NK-92 (cell line): ENCODE data around the gene CD7.

Experiments
- DNase-seq: peaks from one replicate; lab custom pipeline; 2025; ENCODE audit not compliant: unreplicated experiment; lab: John Stamatoyannopoulos, UW

CD7 gene

GRCh38 chr17:82298538-82299421 is 18.6 kb downstream of the CD7 start:
- DNase-seq, result no peak

GRCh38 chr17:82297714-82298537 is 19.5 kb downstream of the CD7 start:
- DNase-seq, result no peak

DNA sequence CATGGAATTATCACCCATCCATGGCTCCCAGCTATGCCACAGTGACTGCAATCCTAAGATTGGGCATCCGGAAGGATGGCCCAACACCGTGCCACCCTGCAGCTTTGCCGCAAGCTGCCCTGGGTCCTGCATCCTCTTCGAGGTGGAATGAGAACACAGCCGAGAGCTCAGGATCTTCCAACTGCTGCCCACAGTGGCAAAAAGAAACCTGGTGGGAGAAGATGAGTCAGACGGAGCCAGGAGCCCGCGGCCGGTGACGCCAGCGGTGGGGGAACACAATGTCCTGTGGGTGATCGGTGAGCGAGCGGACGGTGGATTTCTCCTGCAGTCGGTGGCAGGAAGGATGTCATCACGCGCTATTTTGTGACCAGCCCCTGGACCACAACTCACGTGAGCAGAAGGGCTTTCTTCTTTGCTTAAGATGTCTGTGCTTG is 20.1 kb downstream of the CD7 start:
- peak; percentile 34 for DNase-seq

DNA sequence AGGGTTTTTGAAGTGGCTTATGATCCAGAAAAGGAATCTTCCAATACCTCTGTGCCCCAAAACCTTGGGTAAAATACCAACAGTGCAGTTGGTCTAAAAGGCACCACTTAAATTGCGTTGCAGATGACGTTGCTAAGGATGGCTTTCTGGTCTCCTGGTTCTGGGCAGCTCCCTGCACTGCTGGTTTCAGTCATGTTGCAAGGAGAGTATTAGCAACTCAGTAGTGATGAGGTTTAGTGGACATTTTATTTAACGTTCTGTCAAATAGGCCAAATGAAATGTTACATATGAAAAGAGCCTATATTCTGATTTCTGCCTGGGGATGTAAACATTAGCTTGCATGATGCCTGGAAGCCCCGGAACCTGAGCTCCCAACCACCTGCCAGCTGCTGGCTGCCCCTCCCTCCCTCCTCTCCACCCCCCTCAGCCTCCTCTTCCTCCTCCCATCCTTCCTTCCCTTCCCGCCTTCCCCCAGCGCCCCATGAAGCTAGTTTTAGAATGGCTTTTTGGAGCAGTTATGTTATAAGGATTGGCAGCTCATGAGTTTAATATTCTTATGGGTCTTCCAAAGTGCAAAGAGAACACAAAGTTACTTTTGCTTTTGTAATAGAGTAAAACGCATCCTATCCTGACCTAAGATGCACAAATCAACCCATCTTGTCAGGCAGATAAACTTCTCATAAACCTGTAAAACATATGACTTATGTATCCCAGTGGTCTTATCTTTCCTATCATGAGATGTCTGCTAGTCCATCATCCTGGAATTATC is 20.7 kb downstream of the CD7 start:
- DNase-seq, result no peak

GRCh38 chr17:82295472-82295814 is 22.0 kb downstream of the CD7 start:
- DNase-seq, result no peak

GRCh38 chr17:82294064-82294773 is 23.2 kb downstream of the CD7 start:
- DNase-seq, result no peak

GRCh38 chr17:82292251-82293154 is 24.9 kb downstream of the CD7 start:
- DNase-seq, result peak; percentile 61

DNA sequence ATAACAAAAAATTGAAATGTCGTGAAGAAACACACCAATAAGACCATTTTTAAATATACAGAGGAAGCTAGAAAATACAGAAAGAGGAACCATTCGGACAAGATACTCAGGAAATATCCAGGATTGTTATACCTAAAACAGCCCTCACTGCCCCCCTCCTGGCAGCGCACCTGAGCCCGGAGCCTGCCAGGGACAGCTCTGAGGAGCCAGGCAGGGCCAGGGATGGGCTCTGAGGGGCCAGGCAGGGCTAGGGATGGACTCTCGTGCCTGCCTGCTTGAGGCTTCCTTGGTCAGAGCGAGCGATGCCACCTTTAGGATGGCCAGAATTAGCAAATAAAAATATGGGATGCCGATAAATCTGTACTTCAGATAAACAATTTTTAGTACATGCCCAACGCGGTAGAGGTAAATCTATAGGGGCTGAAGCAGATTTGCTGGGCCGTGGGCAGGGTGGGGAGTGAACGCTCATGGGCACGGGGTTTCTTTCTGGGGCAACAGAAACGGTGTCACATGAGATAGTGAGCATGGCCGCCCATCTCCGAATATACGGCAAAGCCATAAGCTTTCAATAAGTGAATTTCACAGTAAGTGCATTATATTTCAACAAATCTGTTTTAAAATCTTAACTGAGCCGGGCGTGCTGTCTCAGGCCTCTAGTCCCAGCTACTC is 25.7 kb downstream of the CD7 start:
- no peak for DNase-seq

GRCh38 chr17:82287868-82288801 is 29.3 kb downstream of the CD7 start:
- no peak for DNase-seq

DNA sequence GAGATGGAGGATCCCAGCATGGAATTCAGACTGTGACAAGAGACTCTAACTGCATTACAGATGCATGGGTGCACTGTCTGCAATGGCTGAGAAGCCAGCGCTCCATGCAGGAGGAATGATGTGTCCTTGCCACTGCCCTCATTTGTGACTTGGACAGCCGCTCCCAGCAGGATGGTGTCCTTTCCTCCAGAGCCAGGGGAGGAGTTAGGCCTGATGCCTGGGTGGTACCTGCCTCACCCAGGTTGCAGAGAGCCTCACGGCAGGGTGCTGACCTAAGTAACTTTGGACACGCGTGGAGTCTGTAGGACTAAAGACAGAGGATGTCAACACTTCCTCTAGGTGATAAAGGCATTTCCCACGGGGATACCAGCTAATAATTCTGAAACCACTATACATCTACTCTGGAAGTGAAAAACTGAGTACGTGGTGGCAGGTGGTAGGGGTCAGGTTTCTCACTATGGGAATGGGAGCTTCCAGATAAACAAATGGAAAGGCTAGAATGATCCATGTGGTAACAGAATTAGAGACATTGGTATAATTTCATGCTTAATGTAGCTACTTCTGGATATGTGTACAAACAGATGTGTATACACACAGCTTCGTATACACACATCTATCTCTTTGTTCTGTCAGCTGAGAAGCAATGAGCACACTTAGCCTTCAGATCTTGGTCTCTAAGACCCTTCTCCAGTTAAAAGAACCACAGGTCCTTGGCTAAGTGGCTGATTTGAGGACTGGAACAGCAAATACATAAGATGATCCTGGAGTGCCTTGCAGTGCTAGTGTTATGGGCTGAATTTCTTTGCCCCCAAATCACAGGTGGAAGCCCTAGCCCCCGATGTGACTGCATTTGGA is 30.2 kb downstream of the CD7 start:
- no peak for DNase-seq

GRCh38 chr17:82285141-82285540 is 32.3 kb downstream of the CD7 start:
- DNase-seq, result no peak

DNA sequence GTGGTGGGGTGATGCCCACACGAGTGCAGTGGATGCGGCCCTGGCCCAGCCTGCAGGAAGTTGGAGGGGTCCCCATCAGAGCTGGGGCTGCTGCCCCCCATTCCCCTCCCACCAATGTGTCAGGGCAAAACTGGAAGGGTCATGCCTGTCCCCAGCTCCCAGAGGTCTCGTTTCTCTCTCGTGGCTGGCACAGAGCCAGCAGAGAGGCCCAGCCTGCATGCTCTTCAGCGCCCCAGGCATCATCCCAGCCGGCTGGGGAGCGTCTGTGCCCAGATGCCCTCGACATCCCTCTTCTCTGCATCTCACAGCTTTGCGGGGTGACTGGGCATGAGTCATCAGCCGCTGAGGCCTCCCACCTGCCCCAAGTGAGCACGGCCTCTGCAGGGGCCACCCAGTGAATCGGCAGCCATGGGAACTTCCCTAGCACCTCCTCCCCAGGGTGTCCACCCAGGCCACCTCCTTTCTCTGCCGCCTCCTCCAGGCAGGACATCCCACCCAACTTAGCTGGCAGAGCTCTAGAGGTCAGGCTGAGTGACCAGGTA is 34.1 kb downstream of the CD7 start:
- DNase-seq, result no peak

- no peak for DNase-seq
Observed at GRCh38 chr17:82282239-82283207, 34.9 kb downstream of the CD7 start.

DNA sequence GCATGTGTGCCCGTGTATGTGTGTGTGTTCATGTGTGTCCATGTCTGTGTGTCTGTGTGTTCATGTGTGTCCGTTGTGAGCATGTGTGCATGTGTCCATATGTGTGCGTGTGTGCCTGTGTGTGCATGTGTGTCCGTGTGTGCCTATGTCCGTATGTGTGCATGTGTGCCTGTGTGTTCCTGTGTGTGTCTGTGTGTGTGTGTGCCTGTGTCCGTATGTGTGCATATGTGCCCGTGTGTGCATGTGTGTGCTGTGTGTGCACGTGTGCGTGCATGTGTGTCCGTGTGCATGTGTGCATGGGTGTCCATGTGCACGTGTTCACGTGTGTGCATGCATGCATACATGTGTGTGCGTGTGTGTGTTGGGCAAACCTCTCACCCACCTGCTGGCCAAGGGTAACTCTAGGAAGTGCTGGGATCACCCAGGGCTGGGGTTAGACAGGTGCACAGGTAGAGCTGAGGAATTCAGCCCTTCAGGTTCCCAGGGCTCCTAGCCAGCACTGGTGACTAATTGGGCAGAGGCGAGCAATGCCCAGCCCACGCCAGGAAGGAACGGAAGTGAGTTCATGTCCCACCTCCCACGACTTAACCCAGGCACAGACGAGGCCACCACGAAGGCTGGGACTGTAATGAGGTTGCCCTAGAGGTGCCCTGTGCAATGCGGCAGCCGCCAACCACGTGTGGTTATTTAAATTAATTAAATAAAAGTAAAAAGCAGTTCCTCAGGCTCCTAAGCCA is 35.7 kb downstream of the CD7 start:
- DNase-seq, result no peak

DNA sequence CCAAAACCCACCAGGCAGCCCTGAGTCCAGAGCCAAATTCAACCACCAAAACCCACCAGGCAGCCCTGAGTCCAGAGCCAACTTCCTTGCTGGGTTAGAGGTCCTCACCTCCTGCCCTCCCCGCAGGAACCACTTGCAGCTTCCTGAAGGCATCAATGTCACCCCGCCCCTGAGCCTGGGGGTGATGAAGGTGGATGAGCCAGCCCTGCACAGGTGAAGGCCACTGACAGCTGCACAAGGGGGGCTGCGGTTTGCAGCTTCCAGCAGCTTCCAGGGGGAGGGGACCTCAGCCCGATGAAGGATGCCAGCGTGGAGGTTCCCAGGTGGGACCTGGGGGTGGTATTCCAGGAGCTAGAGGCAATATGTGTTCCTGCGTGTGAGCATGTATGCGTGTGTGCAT is 36.3 kb downstream of the CD7 start:
- DNase-seq, result no peak
